Activated T-cell treated with anti-CD3 and anti-CD28 coated beads, Interleukin-2, amount 50 U/mL, for 4 hours (primary cell): ENCODE results near the gene EPAS1. TPM values are rescaled to one million over a fixed set of nuclear protein-coding genes. Genes with fewer than 3 reads are reported as not detected.

ENCODE experiments used
- ATAC-seq, 2 donors: fragments of 200-7000 bp; cut with Tn5 transposase; one replicate each; pipeline ENCODE4 v1.10.0; 2021
- DNase-seq: peaks from one replicate; pipeline ENCODE4 v3.0.0-alpha.2; 2020
- H3K27me3 Mint-ChIP-seq: one replicate; pipeline ENCODE4 v1.8.0; 2021; ENCODE audit warnings: low read depth, mixed read lengths
- H3K36me3 Mint-ChIP-seq: one replicate; pipeline ENCODE4 v1.8.0; 2022; ENCODE audit warnings: mixed read lengths; ENCODE audit not compliant: insufficient read depth
- H3K4me1 Mint-ChIP-seq: one replicate; pipeline ENCODE4 v1.8.0; 2021; ENCODE audit warnings: low read depth, mixed read lengths
- H3K4me3 Mint-ChIP-seq: one replicate; pipeline ENCODE4 v1.8.0; 2021; ENCODE audit warnings: mild to moderate bottlenecking, moderate library complexity, mixed read lengths
- H3K9me3 Mint-ChIP-seq: one replicate; pipeline ENCODE4 v1.8.0; 2021; ENCODE audit warnings: mixed read lengths
- total RNA-seq, 3 donors: library from RNA; stranded (reverse); gene quantifications; one replicate each; pipeline ENCODE4 v1.2.1, GENCODE V29; 2021

The EPAS1 gene
- total RNA-seq, 3 donors from 2014 or later = 7.0 to 15.5 (median 7.0) TPM

GRCh38 chr2:46266134-46266533, 31.1 kb upstream of the EPAS1 start:
- H3K4me3 Mint-ChIP-seq = no peak overlapping the region
- H3K27me3 Mint-ChIP-seq = peaks cover 4% of the 10 kb centered on the region
- H3K9me3 Mint-ChIP-seq = no peaks in the 10 kb centered on the region
- H3K4me1 Mint-ChIP-seq = peaks cover 6% of the 10 kb centered on the region
- no peaks in the 10 kb centered on the region for H3K36me3 Mint-ChIP-seq
- ATAC-seq (no peak), DNase-seq (no peak)

GRCh38 chr2:46267616-46268015, 29.6 kb upstream of the EPAS1 start:
- no peak for ATAC-seq
- Mint-ChIP-seq H3K36me3 (no peaks in the 10 kb centered on the region), H3K27me3 (peaks cover 4% of the 10 kb centered on the region), H3K4me3 (no peak overlapping the region), H3K9me3 (no peaks in the 10 kb centered on the region), H3K4me1 (peaks cover 6% of the 10 kb centered on the region)
- DNase-seq = no peak

GRCh38 chr2:46268196-46268595, 29.0 kb upstream of the EPAS1 start:
- peaks cover 6% of the 10 kb centered on the region for H3K4me1 Mint-ChIP-seq
- H3K4me3 Mint-ChIP-seq = no peak overlapping the region
- H3K36me3 Mint-ChIP-seq = no peaks in the 10 kb centered on the region
- DNase-seq (no peak), ATAC-seq (no peak)
- no peaks in the 10 kb centered on the region for H3K9me3 Mint-ChIP-seq
- peaks cover 3% of the 10 kb centered on the region for H3K27me3 Mint-ChIP-seq

GRCh38 chr2:46269001-46269400, 28.2 kb upstream of the EPAS1 start:
- ATAC-seq (no peak), DNase-seq (no peak)
- Mint-ChIP-seq H3K9me3 (no peaks in the 10 kb centered on the region), H3K27me3 (no peaks in the 10 kb centered on the region), H3K4me3 (no peak overlapping the region), H3K4me1 (peaks cover 6% of the 10 kb centered on the region), H3K36me3 (no peaks in the 10 kb centered on the region)

GRCh38 chr2:46269544-46270273, 27.5 kb upstream of the EPAS1 start:
- DNase-seq (no peak), ATAC-seq (no peak)
- Mint-ChIP-seq H3K4me3 (no peak overlapping the region), H3K4me1 (peaks cover 6% of the 10 kb centered on the region), H3K9me3 (no peaks in the 10 kb centered on the region), H3K36me3 (no peaks in the 10 kb centered on the region), H3K27me3 (no peaks in the 10 kb centered on the region)

GRCh38 chr2:46270384-46270783, 26.8 kb upstream of the EPAS1 start:
- peaks cover under 1% of the 10 kb centered on the region for H3K27me3 Mint-ChIP-seq
- H3K36me3 Mint-ChIP-seq = no peaks in the 10 kb centered on the region
- no peaks in the 10 kb centered on the region for H3K9me3 Mint-ChIP-seq
- H3K4me1 Mint-ChIP-seq = peaks cover 6% of the 10 kb centered on the region
- DNase-seq (no peak), ATAC-seq (no peak)
- H3K4me3 Mint-ChIP-seq = no peak overlapping the region

GRCh38 chr2:46273225-46273863, 23.9 kb upstream of the EPAS1 start:
- ATAC-seq (no peak), DNase-seq (no peak)
- no peak overlapping the region for H3K4me3 Mint-ChIP-seq
- H3K36me3 Mint-ChIP-seq = no peaks in the 10 kb centered on the region
- peaks cover 10% of the 10 kb centered on the region for H3K4me1 Mint-ChIP-seq
- H3K9me3 Mint-ChIP-seq = no peaks in the 10 kb centered on the region
- peaks cover 13% of the 10 kb centered on the region for H3K27me3 Mint-ChIP-seq

- Mint-ChIP-seq H3K27me3 (peaks cover 14% of the 10 kb centered on the region), H3K4me1 (peaks cover 9% of the 10 kb centered on the region), H3K36me3 (no peaks in the 10 kb centered on the region), H3K9me3 (no peaks in the 10 kb centered on the region), H3K4me3 (no peak overlapping the region)
- no peak for ATAC-seq
- DNase-seq = no peak
Measured at GRCh38 chr2:46273919-46274318, 23.3 kb upstream of the EPAS1 start.

GRCh38 chr2:46274586-46274985, 22.6 kb upstream of the EPAS1 start:
- no peaks in the 10 kb centered on the region for H3K9me3 Mint-ChIP-seq
- peaks cover 9% of the 10 kb centered on the region for H3K4me1 Mint-ChIP-seq
- no peak for ATAC-seq
- no peak for DNase-seq
- H3K36me3 Mint-ChIP-seq = no peaks in the 10 kb centered on the region
- H3K27me3 Mint-ChIP-seq = peaks cover 16% of the 10 kb centered on the region
- no peak overlapping the region for H3K4me3 Mint-ChIP-seq

GRCh38 chr2:46275995-46276394, 21.2 kb upstream of the EPAS1 start:
- Mint-ChIP-seq H3K27me3 (peaks cover 16% of the 10 kb centered on the region), H3K4me3 (no peak overlapping the region), H3K36me3 (no peaks in the 10 kb centered on the region), H3K9me3 (no peaks in the 10 kb centered on the region), H3K4me1 (peaks cover 8% of the 10 kb centered on the region)
- DNase-seq (no peak), ATAC-seq (peak; percentile 54 to 66)

GRCh38 chr2:46276642-46277041, 20.6 kb upstream of the EPAS1 start:
- Mint-ChIP-seq H3K4me3 (no peak overlapping the region), H3K27me3 (peaks cover 16% of the 10 kb centered on the region), H3K4me1 (peaks cover 8% of the 10 kb centered on the region), H3K36me3 (no peaks in the 10 kb centered on the region), H3K9me3 (no peaks in the 10 kb centered on the region)
- DNase-seq = no peak
- no peak for ATAC-seq

- Mint-ChIP-seq H3K36me3 (no peaks in the 10 kb centered on the region), H3K9me3 (no peaks in the 10 kb centered on the region), H3K27me3 (peaks cover 16% of the 10 kb centered on the region), H3K4me1 (peaks cover 8% of the 10 kb centered on the region), H3K4me3 (no peak overlapping the region)
- ATAC-seq (no peak), DNase-seq (no peak)
Measured at GRCh38 chr2:46277431-46278190, 19.6 kb upstream of the EPAS1 start.

- DNase-seq (no peak), ATAC-seq (no peak)
- Mint-ChIP-seq H3K36me3 (no peaks in the 10 kb centered on the region), H3K27me3 (peaks cover 16% of the 10 kb centered on the region), H3K9me3 (no peaks in the 10 kb centered on the region), H3K4me1 (peaks cover 8% of the 10 kb centered on the region), H3K4me3 (no peak overlapping the region)
Measured at GRCh38 chr2:46278952-46279351, 18.3 kb upstream of the EPAS1 start.

- ATAC-seq (no peak), DNase-seq (no peak)
- no peaks in the 10 kb centered on the region for H3K36me3 Mint-ChIP-seq
- H3K4me3 Mint-ChIP-seq = no peak overlapping the region
- peaks cover 11% of the 10 kb centered on the region for H3K27me3 Mint-ChIP-seq
- H3K9me3 Mint-ChIP-seq = no peaks in the 10 kb centered on the region
- peaks cover 2% of the 10 kb centered on the region for H3K4me1 Mint-ChIP-seq
Measured at GRCh38 chr2:46281939-46282338, 15.3 kb upstream of the EPAS1 start.

- DNase-seq (no peak), ATAC-seq (no peak)
- no peak overlapping the region for H3K4me3 Mint-ChIP-seq
- H3K9me3 Mint-ChIP-seq = no peaks in the 10 kb centered on the region
- H3K36me3 Mint-ChIP-seq = no peaks in the 10 kb centered on the region
- peaks cover 2% of the 10 kb centered on the region for H3K27me3 Mint-ChIP-seq
- no peaks in the 10 kb centered on the region for H3K4me1 Mint-ChIP-seq
Measured at GRCh38 chr2:46283693-46284092, 13.5 kb upstream of the EPAS1 start.
